Right kidney (tissue), 1 donor: ENCODE data around the gene HOXA9.

ENCODE experiments used
- DNase-seq: peaks from one replicate; pipeline ENCODE4 v3.0.0-alpha.2; 2016

The HOXA9 gene

GRCh38 chr7:27154369-27154768 lies 11.0 kb downstream of the HOXA9 start:
- DNase-seq: no peak

- DNase-seq: no peak
Observed at GRCh38 chr7:27153526-27153925, 11.8 kb downstream of the HOXA9 start.

- peak; percentile 81 for DNase-seq
Observed at GRCh38 chr7:27152816-27153442, 12.4 kb downstream of the HOXA9 start.

GRCh38 chr7:27151931-27152815 lies 13.2 kb downstream of the HOXA9 start, which contains the start of gene HOXA3:
Gene HOXA3, minus strand, starts transcription at chr7:27152583. Its CDS starts 41,943 bp downstream, at chr7:27110640.
- DNase-seq: peak; percentile 88

- DNase-seq: no peak
Observed at GRCh38 chr7:27151341-27151930, 13.9 kb downstream of the HOXA9 start.

- DNase-seq: peak; percentile 95
Observed at GRCh38 chr7:27150568-27151340, 14.6 kb downstream of the HOXA9 start.

GRCh38 chr7:27149842-27150567 lies 15.3 kb downstream of the HOXA9 start:
- DNase-seq: no peak

GRCh38 chr7:27148756-27149641 lies 16.3 kb downstream of the HOXA9 start:
- no peak for DNase-seq

- DNase-seq: peak; percentile 82
Observed at GRCh38 chr7:27148031-27148755, 17.1 kb downstream of the HOXA9 start.

- DNase-seq: peak; percentile 85
Observed at GRCh38 chr7:27147199-27148030, 17.9 kb downstream of the HOXA9 start, which contains the start of gene HOXA6. Gene HOXA6, minus strand, starts transcription at chr7:27147774. Its CDS starts 25 bp downstream, at chr7:27147749.

- DNase-seq: no peak
Observed at GRCh38 chr7:27146491-27147198, 18.7 kb downstream of the HOXA9 start.

GRCh38 chr7:27145914-27146412 lies 19.4 kb downstream of the HOXA9 start:
- no peak for DNase-seq

- DNase-seq: peak; percentile 76
Observed at GRCh38 chr7:27145165-27145913, 20.0 kb downstream of the HOXA9 start.

GRCh38 chr7:27144781-27145164 lies 20.6 kb downstream of the HOXA9 start:
- DNase-seq: peak; percentile 79

GRCh38 chr7:27143950-27144780 lies 21.2 kb downstream of the HOXA9 start:
- DNase-seq: no peak
